ENCODE data around the gene SEPTIN1.

Gene SEPTIN1

DNA sequence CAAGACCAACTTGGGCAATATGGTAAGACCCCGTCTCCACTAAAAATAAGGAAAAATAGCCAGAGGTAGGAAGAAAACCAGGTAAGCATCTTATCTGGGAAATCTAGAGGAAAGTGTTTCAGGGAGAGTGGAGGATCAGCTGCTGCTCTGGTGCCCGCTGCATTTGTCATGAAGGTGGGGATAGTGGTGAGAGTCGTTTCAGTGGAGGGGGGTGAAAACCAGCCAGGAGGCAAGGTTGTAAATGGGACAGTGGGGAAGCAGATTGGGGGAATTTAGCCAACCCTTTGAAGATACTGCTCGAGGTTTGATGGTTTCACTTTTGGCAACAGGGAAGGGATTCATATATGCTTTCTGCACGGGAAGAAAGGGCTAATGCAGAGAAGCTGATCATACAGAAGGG lies 38.6 kb upstream of the SEPTIN1 start:
- H3K27me3 ChIP-seq, result no peaks in the 10 kb centered on the region
- no peaks in the 10 kb centered on the region for H3K9me3 ChIP-seq
- no peak overlapping the region for H3K4me3 ChIP-seq (ENCODE audit: low read depth in 1 of 2, low read length in 1 of 2)
- H3K36me3 ChIP-seq, result peaks cover 6% of the 10 kb centered on the region
- peaks cover 15 to 18% of the 10 kb centered on the region in 2 experiments for H3K4me1 ChIP-seq (ENCODE audit: control insufficient read depth in 1 of 2, insufficient read depth in 1 of 2, low read depth in 1 of 2, low read length in 1 of 2)
- no peak overlapping the region for H3K27ac ChIP-seq
- TF ChIP-seq, protein P1, sequence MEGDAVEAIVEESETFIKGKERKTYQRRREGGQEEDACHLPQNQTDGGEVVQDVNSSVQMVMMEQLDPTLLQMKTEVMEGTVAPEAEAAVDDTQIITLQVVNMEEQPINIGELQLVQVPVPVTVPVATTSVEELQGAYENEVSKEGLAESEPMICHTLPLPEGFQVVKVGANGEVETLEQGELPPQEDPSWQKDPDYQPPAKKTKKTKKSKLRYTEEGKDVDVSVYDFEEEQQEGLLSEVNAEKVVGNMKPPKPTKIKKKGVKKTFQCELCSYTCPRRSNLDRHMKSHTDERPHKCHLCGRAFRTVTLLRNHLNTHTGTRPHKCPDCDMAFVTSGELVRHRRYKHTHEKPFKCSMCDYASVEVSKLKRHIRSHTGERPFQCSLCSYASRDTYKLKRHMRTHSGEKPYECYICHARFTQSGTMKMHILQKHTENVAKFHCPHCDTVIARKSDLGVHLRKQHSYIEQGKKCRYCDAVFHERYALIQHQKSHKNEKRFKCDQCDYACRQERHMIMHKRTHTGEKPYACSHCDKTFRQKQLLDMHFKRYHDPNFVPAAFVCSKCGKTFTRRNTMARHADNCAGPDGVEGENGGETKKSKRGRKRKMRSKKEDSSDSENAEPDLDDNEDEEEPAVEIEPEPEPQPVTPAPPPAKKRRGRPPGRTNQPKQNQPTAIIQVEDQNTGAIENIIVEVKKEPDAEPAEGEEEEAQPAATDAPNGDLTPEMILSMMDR (IDR thresholded peaks at IDR 0.05), result no peak

DNA sequence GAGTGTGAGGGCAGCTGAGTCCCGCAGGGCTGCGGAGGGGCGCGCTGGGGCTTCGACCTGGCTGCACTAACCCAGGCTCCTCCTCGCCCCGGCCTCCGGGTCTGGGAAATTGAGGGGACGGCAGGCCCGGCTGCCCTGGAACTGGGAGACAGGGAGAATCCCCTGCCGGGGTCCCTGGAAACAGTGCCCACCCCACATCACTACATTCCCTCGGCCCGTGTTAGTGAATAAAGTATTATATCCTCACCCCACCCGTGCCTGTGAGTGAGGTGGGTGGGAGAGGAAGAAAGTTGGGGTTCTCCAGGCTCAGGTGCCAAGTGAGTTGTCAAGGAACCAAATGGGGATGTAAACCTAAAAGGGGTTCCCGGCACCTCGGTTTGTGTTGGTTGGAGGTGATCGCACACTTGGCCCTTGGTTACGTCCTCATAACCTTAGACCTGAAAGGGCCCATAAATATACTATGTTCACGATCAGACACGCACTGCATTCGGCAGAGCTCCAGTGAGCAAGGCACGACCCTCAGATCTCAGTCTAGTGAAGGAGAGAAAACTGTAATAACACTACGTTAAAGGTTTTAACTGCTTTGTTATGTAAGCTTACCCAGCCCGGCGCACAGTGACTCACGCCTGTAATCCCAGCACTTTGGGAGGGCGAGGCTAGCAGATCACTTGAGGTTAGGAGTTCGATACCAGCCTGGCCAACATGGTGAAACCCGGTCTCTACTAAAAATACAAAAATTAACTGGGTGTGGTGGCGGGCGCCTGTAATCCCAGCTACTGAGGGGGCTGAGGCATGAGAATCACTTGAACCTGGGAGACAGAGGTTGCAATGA lies 36.2 kb upstream of the SEPTIN1 start:
- TF ChIP-seq, protein P1 (IDR thresholded peaks at IDR 0.05), result no peak
- H3K27ac ChIP-seq, result peak overlapping the region; percentile 75

DNA sequence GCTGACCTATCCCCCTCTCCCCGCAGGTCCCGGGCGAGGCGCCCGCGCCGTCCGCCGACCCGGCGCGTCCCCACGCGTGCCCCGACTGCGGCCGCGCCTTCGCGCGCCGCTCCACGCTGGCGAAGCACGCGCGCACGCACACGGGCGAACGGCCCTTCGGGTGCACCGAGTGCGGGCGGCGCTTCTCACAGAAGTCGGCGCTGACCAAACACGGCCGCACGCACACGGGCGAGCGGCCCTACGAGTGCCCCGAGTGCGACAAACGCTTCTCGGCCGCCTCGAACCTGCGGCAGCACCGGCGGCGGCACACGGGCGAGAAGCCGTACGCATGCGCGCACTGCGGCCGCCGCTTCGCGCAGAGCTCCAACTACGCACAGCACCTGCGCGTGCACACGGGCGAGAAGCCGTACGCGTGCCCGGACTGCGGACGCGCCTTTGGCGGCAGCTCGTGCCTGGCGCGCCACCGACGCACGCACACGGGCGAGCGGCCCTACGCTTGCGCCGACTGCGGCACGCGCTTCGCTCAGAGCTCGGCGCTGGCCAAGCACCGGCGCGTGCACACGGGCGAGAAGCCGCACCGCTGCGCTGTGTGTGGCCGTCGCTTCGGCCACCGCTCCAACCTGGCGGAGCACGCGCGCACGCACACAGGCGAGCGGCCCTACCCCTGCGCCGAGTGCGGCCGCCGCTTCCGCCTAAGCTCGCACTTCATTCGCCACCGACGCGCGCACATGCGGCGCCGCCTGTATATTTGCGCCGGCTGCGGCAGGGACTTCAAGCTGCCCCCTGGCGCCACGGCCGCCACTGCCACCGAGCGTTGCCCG lies 35.4 kb upstream of the SEPTIN1 start:
- TF ChIP-seq, protein P1 (IDR thresholded peaks at IDR 0.05), result no peak
- Histone ChIP-seq H3K27me3 (no peaks in the 10 kb centered on the region), H3K36me3 (no peaks in the 10 kb centered on the region), H3K4me3 (ENCODE audit: low read depth in 1 of 2, low read length in 1 of 2) (peak overlapping the region; percentile 84 to 87), H3K27ac (peak overlapping the region; percentile 75), H3K9me3 (no peaks in the 10 kb centered on the region), H3K4me1 (ENCODE audit: control insufficient read depth in 1 of 2, insufficient read depth in 1 of 2, low read depth in 1 of 2, low read length in 1 of 2) (peaks cover 15 to 18% of the 10 kb centered on the region in 2 experiments)

More for the DNA sequence above, 36.2 kb upstream of the SEPTIN1 start:
- peaks cover 15 to 18% of the 10 kb centered on the region in 2 experiments for H3K4me1 ChIP-seq (ENCODE audit: control insufficient read depth in 1 of 2, insufficient read depth in 1 of 2, low read depth in 1 of 2, low read length in 1 of 2)
- H3K9me3 ChIP-seq, result no peaks in the 10 kb centered on the region
- H3K36me3 ChIP-seq, result no peaks in the 10 kb centered on the region
- peak overlapping the region; percentile 84 to 87 for H3K4me3 ChIP-seq (ENCODE audit: low read depth in 1 of 2, low read length in 1 of 2)
- H3K27me3 ChIP-seq, result no peaks in the 10 kb centered on the region

DNA sequence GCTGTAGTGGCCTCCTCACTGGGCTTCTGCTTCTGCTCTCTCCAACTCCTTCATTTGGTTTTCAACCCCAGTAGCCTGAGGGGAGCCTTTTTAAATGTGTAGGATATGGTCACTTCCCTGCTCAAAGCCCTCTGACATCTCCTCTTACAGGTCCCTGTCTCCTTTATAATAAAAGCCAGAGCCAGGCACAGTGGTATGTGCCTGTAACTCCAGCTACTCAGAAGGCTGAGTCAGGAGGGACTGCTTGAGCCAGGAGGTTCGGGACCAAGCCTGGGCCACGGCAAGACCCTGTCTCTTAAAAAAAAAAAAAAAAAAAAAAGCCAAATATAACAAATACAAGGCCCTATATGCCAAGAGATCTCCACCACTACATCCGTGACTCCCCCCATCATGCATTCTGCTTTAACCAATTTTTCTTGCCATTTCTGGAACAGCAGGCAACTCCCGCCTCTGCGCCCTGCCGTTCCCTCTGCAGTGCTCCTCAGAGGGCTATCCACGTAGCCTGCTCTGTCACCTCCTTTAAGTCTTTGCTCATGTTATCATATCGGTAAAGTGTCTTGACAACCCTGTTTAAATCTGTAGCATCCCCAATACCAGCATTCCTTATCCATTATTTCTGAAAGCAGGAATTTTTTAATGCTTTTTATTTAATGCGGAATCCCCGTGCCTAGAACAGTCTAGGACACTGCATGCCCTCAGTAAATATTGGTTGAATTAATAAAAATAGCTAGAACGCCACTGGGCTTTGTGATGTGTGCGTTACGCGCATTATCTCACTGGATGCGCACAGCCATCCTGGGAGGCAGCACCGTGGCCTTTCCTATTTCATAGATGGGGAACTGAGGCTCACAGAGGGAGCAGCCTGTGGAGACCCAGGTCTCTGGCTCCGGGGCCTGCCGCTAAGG lies 34.5 kb upstream of the SEPTIN1 start:
- peak overlapping the region; percentile 75 for H3K27ac ChIP-seq
- H3K4me1 ChIP-seq (ENCODE audit: control insufficient read depth in 1 of 2, insufficient read depth in 1 of 2, low read depth in 1 of 2, low read length in 1 of 2), result peaks cover 15 to 18% of the 10 kb centered on the region in 2 experiments
- H3K9me3 ChIP-seq, result no peaks in the 10 kb centered on the region
- TF ChIP-seq, protein P1 (IDR thresholded peaks at IDR 0.05), result no peak
- no peaks in the 10 kb centered on the region for H3K36me3 ChIP-seq
- no peaks in the 10 kb centered on the region for H3K27me3 ChIP-seq
- H3K4me3 ChIP-seq (ENCODE audit: low read depth in 1 of 2, low read length in 1 of 2), result peak overlapping the region; percentile 84 to 87

DNA sequence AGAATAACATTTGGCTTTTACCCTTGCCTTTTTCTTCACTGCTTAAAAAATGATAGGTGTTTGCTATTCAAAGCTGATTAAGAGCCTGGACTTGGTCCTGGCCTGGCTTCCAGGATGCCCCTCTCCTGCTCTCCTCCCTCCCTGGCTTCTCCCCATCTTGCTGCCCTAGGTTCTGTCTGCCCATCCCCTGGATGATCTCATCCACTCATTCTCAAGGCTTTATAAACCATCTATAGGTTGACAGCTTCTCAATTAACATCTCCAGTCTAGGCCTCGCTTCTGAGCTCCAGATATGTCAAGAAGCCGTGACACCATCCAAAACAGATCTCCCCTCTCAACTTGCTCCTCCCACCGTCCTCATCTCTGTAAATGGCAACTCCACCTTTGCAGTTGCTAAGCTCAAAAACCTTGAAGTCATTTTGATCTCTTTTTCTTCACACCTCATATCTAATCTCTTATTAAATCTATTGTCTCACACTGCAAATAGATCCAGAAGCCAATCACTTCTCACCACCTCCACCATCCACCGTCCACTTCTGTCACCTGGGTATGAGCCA lies 33.8 kb upstream of the SEPTIN1 start:
- Histone ChIP-seq H3K27ac (no peak overlapping the region), H3K36me3 (no peaks in the 10 kb centered on the region), H3K9me3 (no peaks in the 10 kb centered on the region), H3K4me1 (ENCODE audit: control insufficient read depth in 1 of 2, insufficient read depth in 1 of 2, low read depth in 1 of 2, low read length in 1 of 2) (peaks cover 15 to 18% of the 10 kb centered on the region in 2 experiments), H3K27me3 (no peaks in the 10 kb centered on the region), H3K4me3 (ENCODE audit: low read depth in 1 of 2, low read length in 1 of 2) (no peak overlapping the region)
- TF ChIP-seq, protein P1 (IDR thresholded peaks at IDR 0.05), result no peak
